Activated CD8-positive, alpha-beta memory T cell treated with anti-CD3 and anti-CD28 coated beads for 4 hours (primary cell): ENCODE results near the gene SBF2.
"Not testable (repeated sequence)": the region's sequence is repeated elsewhere in the genome, so short reads cannot be mapped to it uniquely, and the experiment has no call there.

Experiments
- DNase-seq, 2 donors: peaks; one replicate each; pipeline ENCODE4 v3.0.0-alpha.2; 2020; ENCODE audit warnings: low read depth in 2 of 2

SBF2 gene

DNA sequence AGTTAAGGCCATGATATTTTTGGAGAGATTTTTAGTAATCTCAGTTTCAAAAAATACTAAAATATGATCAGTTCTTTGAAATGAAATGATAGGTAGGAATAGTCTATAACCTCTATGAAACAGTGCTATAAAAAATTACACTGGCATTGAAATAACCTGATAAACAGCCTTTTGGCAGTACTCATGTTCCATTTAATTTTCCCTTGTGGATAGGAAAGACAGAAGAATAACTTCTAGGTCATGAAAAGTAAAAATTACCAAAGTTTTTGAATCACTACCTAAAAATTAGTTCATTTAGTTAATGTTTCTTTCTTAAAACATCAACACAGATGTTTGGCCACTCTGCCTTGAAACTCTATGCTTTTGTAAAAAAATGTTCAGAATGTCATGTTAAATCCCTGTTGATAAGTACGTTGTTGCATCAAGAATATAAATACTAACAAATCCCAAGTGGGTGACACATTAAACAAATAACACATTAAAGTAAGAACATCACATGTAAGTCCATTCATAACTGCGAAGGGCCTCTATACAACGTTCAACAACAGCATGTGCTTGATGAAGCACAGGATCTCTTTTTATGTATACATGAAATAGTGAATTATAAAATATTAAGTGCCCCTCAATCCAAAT lies 339.9 kb downstream of the SBF2 start:
- no peak for DNase-seq

DNA sequence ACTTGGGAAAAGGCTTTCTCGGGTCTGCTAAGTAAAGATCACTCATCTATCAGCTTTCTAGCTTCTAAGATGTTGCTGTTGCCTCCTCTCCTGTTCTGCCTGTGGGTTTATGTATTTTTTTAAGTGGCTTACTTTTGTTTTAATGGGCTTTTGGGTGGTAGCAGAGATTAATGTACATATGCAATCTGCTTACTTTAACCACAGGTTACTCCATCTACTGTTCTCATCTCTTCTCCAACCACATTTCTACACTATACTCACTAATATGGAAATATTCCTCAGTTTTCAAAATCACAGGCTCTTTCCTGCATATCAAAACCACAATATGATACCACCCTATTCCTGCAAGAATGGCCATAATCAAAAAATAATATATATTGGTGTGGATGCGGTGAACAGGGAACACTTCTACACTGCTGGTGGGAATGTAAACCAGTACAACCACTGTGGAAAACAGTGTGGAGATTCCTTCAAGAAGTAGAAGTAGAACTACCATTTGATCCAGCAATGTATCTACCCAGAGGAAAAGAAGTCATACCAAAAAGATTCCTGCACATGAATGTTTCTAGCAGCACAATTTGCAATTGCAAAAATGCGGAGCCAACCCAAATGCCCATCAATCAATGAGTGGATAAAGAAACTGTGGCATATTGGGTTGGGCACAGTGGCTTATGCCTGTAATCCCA lies 341.4 kb downstream of the SBF2 start:
- no peak for DNase-seq

DNA sequence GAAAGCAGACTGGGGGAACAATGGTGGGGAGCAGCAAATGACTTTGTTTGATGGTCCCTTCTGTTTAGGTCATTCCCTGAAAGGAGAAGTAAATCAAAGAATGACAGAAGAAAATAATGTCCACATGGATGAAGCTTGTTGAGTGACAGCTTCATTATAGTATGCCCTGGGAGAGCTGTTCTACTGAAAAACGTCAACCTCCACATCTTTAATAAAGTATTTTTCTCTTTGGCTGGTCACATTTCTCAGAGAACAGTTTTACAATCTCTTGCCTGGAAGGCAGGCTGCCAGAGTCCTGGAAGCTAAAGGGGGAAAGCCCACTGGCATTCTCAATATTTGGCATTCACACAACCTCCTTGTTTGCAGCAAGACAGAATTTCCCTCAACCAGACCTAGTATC lies 342.2 kb downstream of the SBF2 start:
- DNase-seq = no peak

GRCh38 chr11:9950462-9950861 lies 343.6 kb downstream of the SBF2 start:
- DNase-seq = no peak

GRCh38 chr11:9947231-9947864 lies 346.7 kb downstream of the SBF2 start:
- no peak for DNase-seq

GRCh38 chr11:9945680-9946079 lies 348.3 kb downstream of the SBF2 start:
- not testable (repeated sequence) for DNase-seq

DNA sequence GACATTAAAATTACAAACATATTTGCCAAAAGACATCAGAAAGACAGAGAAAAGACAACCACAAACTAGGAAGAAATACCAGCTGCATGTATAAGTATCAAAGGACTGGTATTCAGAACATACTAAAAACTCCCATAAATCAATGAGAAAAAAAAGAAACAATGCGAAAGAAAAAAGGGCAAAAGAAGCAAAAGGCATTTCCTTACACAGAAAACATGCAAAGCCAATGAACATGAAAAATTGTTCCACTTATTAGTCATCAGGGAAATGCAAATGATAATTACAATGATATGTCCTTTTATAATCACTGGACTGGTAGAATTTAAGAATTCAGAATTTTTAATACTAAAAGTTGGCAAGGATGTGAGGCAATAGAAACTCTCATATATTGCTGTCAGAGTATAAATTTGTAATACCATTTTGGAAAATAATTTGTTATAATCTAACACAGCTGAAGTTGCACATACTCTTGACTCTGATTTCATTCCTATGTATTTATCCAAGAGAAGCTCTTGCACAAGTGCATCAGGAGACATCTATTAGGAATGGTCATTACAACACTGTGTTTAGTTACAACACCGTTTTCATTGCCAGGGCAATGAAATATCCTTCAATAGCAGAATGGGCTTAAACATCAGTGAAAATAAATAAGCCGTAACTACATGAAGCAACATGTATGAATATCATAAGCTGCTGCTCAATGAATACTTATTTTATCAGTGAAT lies 350.5 kb downstream of the SBF2 start:
- DNase-seq = no peak

GRCh38 chr11:9941991-9942390 lies 352.0 kb downstream of the SBF2 start:
- DNase-seq = no peak

DNA sequence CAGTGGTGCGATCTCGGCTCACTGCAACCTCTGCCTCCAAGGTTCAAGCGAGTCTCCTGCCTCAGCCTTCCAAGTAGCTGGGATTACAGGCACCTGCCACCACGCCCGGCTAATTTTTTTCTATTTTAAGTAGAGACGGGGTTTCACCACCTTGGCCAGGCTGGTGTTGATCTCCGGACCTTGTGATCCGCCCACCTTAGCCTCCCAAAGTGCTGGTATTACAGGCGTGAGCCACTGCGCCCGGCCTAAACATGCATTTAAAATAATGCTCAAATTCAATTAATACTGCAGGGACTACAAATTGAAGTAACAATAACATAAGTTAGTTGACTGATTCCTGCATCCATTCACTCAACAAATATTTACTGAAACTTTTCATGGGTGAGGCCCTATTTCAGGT lies 354.9 kb downstream of the SBF2 start:
- DNase-seq = not testable (repeated sequence)

DNA sequence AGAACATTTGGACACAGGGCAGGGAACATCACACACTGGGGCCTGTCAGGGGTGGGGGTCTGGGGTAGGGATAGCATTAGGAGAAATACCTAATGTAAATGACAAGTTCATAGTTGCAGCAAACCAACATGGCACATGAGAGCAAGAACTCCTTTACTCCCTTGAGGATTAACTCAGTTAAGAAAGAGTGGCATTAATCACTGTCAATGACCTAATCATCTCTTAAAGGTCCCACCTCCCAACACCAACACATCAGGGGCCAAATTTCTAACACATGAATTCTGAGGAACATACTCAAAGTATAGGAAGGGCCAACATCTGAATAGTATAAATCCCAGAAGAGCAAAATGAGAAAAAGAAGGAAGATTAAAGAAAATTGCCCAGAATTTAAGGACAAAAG lies 357.3 kb downstream of the SBF2 start:
- DNase-seq = no peak

GRCh38 chr11:9932843-9933242 lies 361.2 kb downstream of the SBF2 start:
- DNase-seq = not testable (repeated sequence)

DNA sequence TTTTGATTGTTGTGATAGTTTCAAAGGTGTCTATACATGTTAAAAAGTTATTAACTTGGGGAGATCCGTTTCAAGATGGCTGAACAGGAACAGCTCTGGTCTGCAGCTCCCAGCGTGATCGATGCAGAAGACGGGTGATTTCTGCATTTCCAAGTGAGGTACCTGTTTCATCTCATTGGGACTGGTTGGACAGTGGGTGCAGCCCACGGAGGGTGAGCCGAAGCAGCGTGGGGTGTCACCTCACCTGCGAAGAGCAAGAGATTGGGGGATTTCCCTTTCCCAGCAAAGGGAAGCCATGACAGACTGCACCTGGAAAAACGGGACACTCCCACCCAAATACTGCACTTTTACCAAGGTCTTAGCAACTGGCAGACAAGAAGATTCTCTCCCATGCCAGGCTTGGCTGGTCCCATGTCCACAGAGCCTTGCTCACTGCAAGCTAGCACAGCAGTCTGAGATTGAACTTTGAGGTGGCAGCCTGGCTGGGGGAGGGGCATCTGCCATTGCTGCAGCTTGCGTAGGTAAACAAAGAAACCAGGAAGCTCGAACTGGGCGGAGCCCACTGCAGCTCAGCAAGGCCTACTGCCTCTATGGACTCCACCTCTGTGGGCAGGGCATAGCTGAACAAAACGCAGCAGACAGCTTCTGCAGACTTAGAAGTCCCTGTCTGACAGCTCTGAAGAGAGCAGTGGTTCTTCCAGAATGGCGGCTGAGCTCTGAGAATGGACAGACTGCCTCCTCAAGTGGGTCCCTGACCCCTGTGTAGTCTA lies 363.3 kb downstream of the SBF2 start:
- DNase-seq = not testable (repeated sequence)

DNA sequence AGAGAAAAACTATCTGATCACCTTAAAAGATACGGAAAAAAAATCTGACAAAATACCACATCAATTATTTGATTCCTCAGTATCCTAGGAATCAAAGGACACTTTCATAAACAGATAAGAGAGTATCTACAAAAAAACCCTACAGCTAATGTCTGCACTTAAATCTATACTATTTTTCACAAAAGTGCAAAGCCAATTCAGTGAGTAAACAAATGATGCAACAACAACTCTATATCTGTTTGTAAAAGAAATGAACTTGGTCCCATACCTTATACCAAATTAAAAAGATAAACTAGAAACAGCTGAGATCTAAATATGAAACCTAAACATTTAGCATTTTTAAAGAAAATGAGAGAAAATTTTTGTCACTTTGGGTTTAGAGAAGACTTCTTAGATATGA lies 366.3 kb downstream of the SBF2 start:
- DNase-seq = no peak

DNA sequence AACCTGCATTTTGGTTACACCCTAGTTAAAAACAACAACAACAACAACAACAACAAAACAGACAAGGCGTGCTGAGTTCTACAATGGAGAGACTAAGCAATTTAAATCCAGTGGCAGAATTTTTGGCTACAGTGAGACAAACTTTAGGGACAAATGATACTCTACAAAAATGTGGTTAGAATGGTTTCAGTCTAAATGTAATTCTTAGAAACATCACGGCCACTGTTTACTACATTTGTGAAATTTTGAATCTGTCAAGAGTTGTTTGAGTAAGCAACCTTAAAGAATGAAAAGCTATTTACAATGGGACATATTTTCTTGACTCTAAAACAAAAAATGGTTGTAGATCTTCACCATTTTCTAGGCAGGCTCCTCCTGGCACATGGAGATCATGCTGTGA lies 370.7 kb downstream of the SBF2 start:
- DNase-seq = no peak

DNA sequence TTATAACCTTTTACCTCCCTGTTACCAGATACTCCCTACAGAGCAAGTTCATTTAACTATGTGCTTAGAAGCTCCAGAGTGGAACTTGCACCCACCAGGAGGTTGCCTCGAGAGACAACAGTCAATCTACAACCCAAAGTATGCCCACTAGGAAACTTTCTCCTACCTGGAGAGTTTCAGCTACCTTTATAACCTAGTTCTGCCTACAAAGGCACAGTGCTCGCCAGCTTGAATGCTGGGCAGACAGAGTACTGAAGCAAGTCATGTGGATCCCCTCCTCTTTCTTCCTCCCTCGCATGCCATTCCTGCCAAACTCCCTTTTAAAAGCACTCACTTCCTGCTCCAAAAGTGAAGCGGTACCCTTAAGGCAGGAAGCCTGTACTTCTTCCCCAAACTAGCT lies 371.2 kb downstream of the SBF2 start:
- DNase-seq = no peak

- DNase-seq = no peak
These were observed 377.5 kb downstream of the SBF2 start for GRCh38 chr11:9916480-9916879.

- no peak for DNase-seq
These were observed 380.0 kb downstream of the SBF2 start for GRCh38 chr11:9914064-9914463.

GRCh38 chr11:9905960-9906791 lies 387.8 kb downstream of the SBF2 start:
- DNase-seq = no peak

GRCh38 chr11:9905501-9905951 lies 388.5 kb downstream of the SBF2 start:
- DNase-seq = no peak

GRCh38 chr11:9903579-9903978 lies 390.4 kb downstream of the SBF2 start:
- no peak for DNase-seq

- no peak for DNase-seq
These were observed 392.1 kb downstream of the SBF2 start for GRCh38 chr11:9901943-9902342.
